Kidney (tissue), 14 donors: Measurements from ENCODE around the gene CCNL2. TPM values are rescaled to one million over a fixed set of nuclear protein-coding genes. Genes with fewer than 3 reads are reported as not detected.

Experiments used
- DNase-seq, 5 donors: peaks; one replicate each; pipeline ENCODE4 v3.0.0-alpha.2; 2013 to 2020
- FAIRE-seq: peaks from 2 replicates; lab custom pipeline; 2012; peaks lifted over from hg19 to GRCh38; lab: Jason Lieb, UNC
- H3K27ac ChIP-seq, 2 donors: one replicate each; pipeline ENCODE4 v1.7.0; 2013; ENCODE audit warnings: low read depth in 2 of 2, low read length in 2 of 2, inconsistent platforms in 1 of 2
- H3K27me3 ChIP-seq: one replicate; pipeline ENCODE4 v1.7.1; 2013; ENCODE audit warnings: low read length, inconsistent platforms; ENCODE audit not compliant: control insufficient read depth, insufficient read depth
- H3K36me3 ChIP-seq, 3 donors: one replicate each; pipeline versions ENCODE4 v1.7.0 to v1.7.1; 2013; ENCODE audit warnings: low read length in 3 of 3, control low read depth in 1 of 3, inconsistent platforms in 1 of 3; ENCODE audit not compliant: insufficient read depth in 3 of 3, control insufficient read depth in 2 of 3
- H3K4me1 ChIP-seq, 3 donors: one replicate each; pipeline versions ENCODE4 v1.7.0 to v1.7.1; 2013; ENCODE audit warnings: low read length in 3 of 3, inconsistent platforms in 1 of 3, low read depth in 1 of 3; ENCODE audit not compliant: control insufficient read depth in 2 of 3, insufficient read depth in 2 of 3
- H3K4me3 ChIP-seq, 3 donors: one replicate each; pipeline versions ENCODE4 v1.7.0 to v1.8.1; 2013; ENCODE audit warnings: low read length in 3 of 3, control low read depth in 1 of 3, inconsistent platforms in 1 of 3
- H3K9ac ChIP-seq, 3 donors: one replicate each; pipeline versions ENCODE4 v1.7.0 to v1.7.1; 2013; ENCODE audit warnings: low read length in 3 of 3, control low read depth in 1 of 3, inconsistent platforms in 1 of 3
- H3K9me3 ChIP-seq, 3 donors: one replicate each; pipeline versions ENCODE4 v1.7.0 to v1.7.1; 2013; ENCODE audit warnings: low read length in 3 of 3, control low read depth in 1 of 3, inconsistent platforms in 1 of 3; ENCODE audit not compliant: control insufficient read depth in 2 of 3, insufficient read depth in 1 of 3
- CTCF ChIP-seq: IDR thresholded peaks from 3 replicates; pipeline ENCODE4 v1.5.1; 2012; ENCODE audit warnings: mild to moderate bottlenecking, moderate library complexity, borderline replicate concordance; ENCODE audit not compliant: insufficient read depth; ENCODE audit errors: extremely low read depth
- intact Hi-C: fragments of 100-400 bp; cut with DNase I; formaldehyde crosslinking; loops from one replicate; pipeline ENCODE4 v1.11.1; 2022
- polyA plus RNA-seq: library from polyadenylated mRNA; stranded (reverse); fragments of 350-450 nt; fragmentation: Illumina TruSeq; extraction: RNeasy Lipid Tissue Mini Kit (QIAGEN cat#74804); gene quantifications from one replicate; pipeline ENCODE4 v1.2.3, GENCODE V29; 2014; ENCODE audit warnings: low read depth, low replicate concordance; ENCODE audit not compliant: insufficient read depth
- total RNA-seq: library from RNA; stranded (reverse); fragmentation: NEBNext Ultra II Directional; extraction: Animal tissue kit (Norgen Biotek cat#: 25700); gene quantifications from one replicate; pipeline ENCODE4 v1.2.1, GENCODE V29; 2021
- donor health status: control.
- donor health status: control.
- donor health status: control.
- donor health status: control.
- donor health status: control.
- donor health status: DM: yes; HTN: yes; CAD: no.
- donor health status: Normal renal cell carcinoma (clear cell type).

The CCNL2 gene
- total and polyA plus RNA-seq, 2 donors from 2014 or later = 72.0 to 199 TPM

DNA sequence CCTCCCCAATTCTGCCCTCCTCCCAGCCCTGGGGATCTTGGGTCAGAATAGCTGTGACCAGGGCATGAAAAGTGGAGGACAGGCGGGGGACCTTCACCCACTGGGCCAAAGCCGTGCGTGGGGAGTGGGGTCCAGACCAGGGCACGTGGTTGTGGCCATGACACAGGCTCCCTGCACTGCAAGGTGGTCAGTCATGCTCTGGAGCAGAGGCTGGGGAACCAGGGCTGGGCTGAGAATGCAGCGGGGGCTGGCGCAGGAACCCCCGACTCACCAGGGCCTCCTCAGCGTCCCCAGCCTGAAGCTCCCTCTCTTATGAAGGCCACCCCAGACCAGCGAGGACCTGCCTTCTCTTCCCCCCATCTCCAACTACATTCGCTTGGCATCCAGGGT lies 52.6 kb downstream of the CCNL2 start:
- no peak for TF ChIP-seq CTCF
- no peaks in the 10 kb centered on the region for H3K9me3 ChIP-seq
- H3K4me1 ChIP-seq = peaks cover 0 to 24% (median 0%) of the 10 kb centered on the region in 3 donors
- FAIRE-seq = no peak
- H3K27ac ChIP-seq = no peak overlapping the region
- intact Hi-C loops = no loop called here
- no peaks in the 10 kb centered on the region for H3K27me3 ChIP-seq
- no peak overlapping the region for H3K4me3 ChIP-seq
- no peak overlapping the region for H3K9ac ChIP-seq
- H3K36me3 ChIP-seq = peaks cover 0 to under 1% (median 0%) of the 10 kb centered on the region in 3 donors
- DNase-seq = no peak

GRCh38 chr1:1345860-1346500 lies 53.2 kb downstream of the CCNL2 start:
- Histone ChIP-seq H3K27ac (no peak overlapping the region), H3K9ac (no peak overlapping the region), H3K36me3 (peaks cover 4 to 5% (median 5%) of the 10 kb centered on the region in 3 donors), H3K4me1 (peaks cover 0 to 24% (median 0%) of the 10 kb centered on the region in 3 donors), H3K9me3 (no peaks in the 10 kb centered on the region), H3K27me3 (no peaks in the 10 kb centered on the region), H3K4me3 (no peak overlapping the region)
- DNase-seq (no peak), FAIRE-seq (no peak)
- intact Hi-C loops = no loop called here
- TF ChIP-seq CTCF = no peak

DNA sequence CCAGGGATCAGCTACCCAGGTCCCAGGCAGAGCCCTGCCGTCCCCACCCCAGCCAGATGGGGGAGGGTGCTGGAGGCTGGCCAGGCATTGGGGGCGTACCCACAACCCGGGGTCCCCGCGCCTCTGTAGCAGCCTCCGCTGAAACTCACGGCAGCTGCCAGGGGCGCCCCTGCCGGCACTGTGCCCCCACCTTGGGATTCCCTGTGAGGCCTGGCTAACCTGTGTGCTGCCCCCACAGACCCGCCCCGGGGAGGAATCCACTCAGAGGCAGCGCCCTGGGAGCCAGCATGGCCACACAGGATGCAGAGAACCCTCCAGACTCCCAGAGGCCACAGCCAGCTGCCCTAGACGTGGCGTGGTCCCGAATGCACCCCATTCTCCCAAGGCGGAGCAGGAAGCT lies 53.8 kb downstream of the CCNL2 start:
- TF ChIP-seq CTCF = no peak
- Histone ChIP-seq H3K27ac (no peak overlapping the region), H3K4me1 (peaks cover 0 to 24% (median 0%) of the 10 kb centered on the region in 3 donors)

More for the DNA sequence above, 53.8 kb downstream of the CCNL2 start:
- Histone ChIP-seq H3K27me3 (no peaks in the 10 kb centered on the region), H3K36me3 (peaks cover 4 to 11% (median 11%) of the 10 kb centered on the region in 3 donors), H3K4me3 (no peak overlapping the region), H3K9ac (no peak overlapping the region), H3K9me3 (no peaks in the 10 kb centered on the region)
- DNase-seq (no peak), FAIRE-seq (no peak)
- intact Hi-C loops = no loop called here
